ENCODE measurements around the gene KRT72.

KRT72 gene

DNA sequence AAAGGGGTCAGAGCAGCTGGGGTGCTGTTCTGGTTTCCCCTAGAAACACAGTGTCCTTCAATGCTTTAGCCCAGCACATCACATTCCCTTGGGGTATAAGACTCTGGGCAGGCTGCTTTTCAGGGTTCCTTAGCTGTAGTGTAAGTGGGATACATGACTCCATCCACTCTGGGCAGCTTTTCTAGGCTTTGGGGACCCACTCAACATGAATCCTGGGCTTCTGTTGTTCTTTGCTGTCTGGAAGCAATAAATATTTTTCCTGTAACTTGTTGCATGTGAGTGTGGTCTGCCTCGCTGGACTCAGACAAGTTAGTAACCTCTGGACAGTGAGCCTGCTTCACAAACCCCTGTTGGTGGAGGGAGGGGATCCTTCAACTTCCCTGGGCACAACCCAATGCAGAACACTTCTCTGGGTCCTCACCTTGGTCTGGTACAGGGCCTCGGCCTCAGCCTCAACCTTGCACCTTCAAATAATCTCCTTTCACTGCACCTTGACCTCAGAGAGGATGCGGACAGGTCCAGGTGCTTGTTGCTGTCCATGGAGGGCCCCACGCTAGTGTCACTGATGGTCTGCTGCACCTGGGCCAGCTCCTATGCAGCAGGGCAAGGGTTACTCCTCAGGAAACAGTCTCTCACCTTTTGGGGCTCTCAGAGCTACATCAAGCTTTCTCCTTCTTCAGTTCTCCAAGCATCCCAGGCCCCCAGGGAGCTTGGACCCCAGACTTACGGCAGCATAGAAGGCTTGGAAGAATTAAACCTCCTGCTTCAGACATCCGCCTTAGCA is 30.6 kb upstream of the KRT72 start:
- Mint-ChIP-seq H3K4me3 (no peak overlapping the region), H3K4me1 (peaks cover 5% of the 10 kb centered on the region), H3K36me3 (ENCODE audit: low read depth) (no peaks in the 10 kb centered on the region), H3K9me3 (no peaks in the 10 kb centered on the region), H3K27ac (no peak overlapping the region), H3K27me3 (ENCODE audit: low read depth, poor library complexity) (peaks cover 12% of the 10 kb centered on the region)
- DNase-seq: no peak
- TF ChIP-seq CTCF (IDR thresholded peaks at IDR 0.05): no peak

GRCh38 chr12:52631264-52631663 is 30.0 kb upstream of the KRT72 start:
- Mint-ChIP-seq H3K4me1 (peaks cover 7% of the 10 kb centered on the region), H3K4me3 (no peak overlapping the region), H3K9me3 (no peaks in the 10 kb centered on the region), H3K36me3 (ENCODE audit: low read depth) (no peaks in the 10 kb centered on the region), H3K27me3 (ENCODE audit: low read depth, poor library complexity) (peaks cover 12% of the 10 kb centered on the region), H3K27ac (no peak overlapping the region)
- DNase-seq: no peak
- no peak for TF ChIP-seq CTCF (IDR thresholded peaks at IDR 0.05)

GRCh38 chr12:52630599-52631200 is 29.4 kb upstream of the KRT72 start:
- DNase-seq: no peak
- Mint-ChIP-seq H3K4me3 (no peak overlapping the region), H3K27me3 (ENCODE audit: low read depth, poor library complexity) (peaks cover 12% of the 10 kb centered on the region), H3K4me1 (peaks cover 7% of the 10 kb centered on the region), H3K36me3 (ENCODE audit: low read depth) (no peaks in the 10 kb centered on the region), H3K9me3 (no peaks in the 10 kb centered on the region), H3K27ac (no peak overlapping the region)
- TF ChIP-seq CTCF (IDR thresholded peaks at IDR 0.05): no peak

- H3K9me3 Mint-ChIP-seq: no peaks in the 10 kb centered on the region
- H3K4me1 Mint-ChIP-seq: peaks cover 7% of the 10 kb centered on the region
- no peak for TF ChIP-seq CTCF (IDR thresholded peaks at IDR 0.05)
- DNase-seq: no peak
- H3K27ac Mint-ChIP-seq: no peak overlapping the region
- no peaks in the 10 kb centered on the region for H3K36me3 Mint-ChIP-seq (ENCODE audit: low read depth)
- H3K27me3 Mint-ChIP-seq (ENCODE audit: low read depth, poor library complexity): peaks cover 12% of the 10 kb centered on the region
- H3K4me3 Mint-ChIP-seq: no peak overlapping the region
Observed at GRCh38 chr12:52630008-52630500, 28.8 kb upstream of the KRT72 start.

GRCh38 chr12:52629281-52630007 is 28.2 kb upstream of the KRT72 start:
- DNase-seq: no peak
- Mint-ChIP-seq H3K27me3 (ENCODE audit: low read depth, poor library complexity) (peaks cover 10% of the 10 kb centered on the region), H3K4me1 (peaks cover 7% of the 10 kb centered on the region), H3K9me3 (no peaks in the 10 kb centered on the region), H3K4me3 (no peak overlapping the region), H3K27ac (no peak overlapping the region), H3K36me3 (ENCODE audit: low read depth) (no peaks in the 10 kb centered on the region)
- TF ChIP-seq CTCF (IDR thresholded peaks at IDR 0.05): no peak

Measured in nephron progenitor cell (in vitro differentiated cells).